K562 (cell line): ENCODE data around the gene NIPA2.

Source experiments
- ARID2 ChIP-seq: fragments of 450-650 bp; IDR thresholded peaks from 2 replicates; pipeline ENCODE4 v1.6.1; 2017; ENCODE audit warnings: antibody characterized with exemption, mild to moderate bottlenecking
- CHD7 ChIP-seq: fragments of 200-600 bp; sonication (generic); IDR thresholded peaks from one replicate; pipeline ENCODE4 v1.6.1; 2012; ENCODE audit warnings: mild to moderate bottlenecking, low read depth, low read length, inconsistent platforms
- CTCF ChIP-seq, 3 experiments: IDR thresholded peaks in 2 of 3; conservative IDR thresholded peaks in 1 of 3; 2 replicates each; pipeline ENCODE4 v1.5.1; 2011 to 2012; ENCODE audit warnings: low read length in 3 of 3, mild to moderate bottlenecking in 3 of 3, control low read depth in 2 of 3, improper control_type of control experiment in 1 of 3, inconsistent platforms in 1 of 3, low read depth in 1 of 3, mixed read lengths in 1 of 3, moderate library complexity in 1 of 3; ENCODE audit not compliant: insufficient read depth in 2 of 3
- FOSL1 ChIP-seq: fragments of 200-800 bp; sonication (Bioruptor generic); conservative IDR thresholded peaks from 2 replicates; pipeline ENCODE4 v1.6.1; 2016; ENCODE audit warnings: missing genetic modification characterization, missing compliant biosample characterization
- NFIC ChIP-seq: fragments of 450-650 bp; IDR thresholded peaks from 2 replicates; pipeline ENCODE4 v1.6.1; 2017; ENCODE audit warnings: mild to moderate bottlenecking, inconsistent platforms
- PHF8 ChIP-seq: fragments of 200-600 bp; sonication (generic); IDR thresholded peaks from 2 replicates; pipeline ENCODE4 v1.6.1; 2012; ENCODE audit warnings: mixed run types, mild to moderate bottlenecking, inconsistent platforms, low read length, moderate library complexity, borderline replicate concordance
- POLR2AphosphoS5 ChIP-seq: IDR thresholded peaks from 2 replicates; pipeline ENCODE4 v1.6.1; 2011; ENCODE audit warnings: mild to moderate bottlenecking, low read depth, low read length, moderate library complexity; ENCODE audit not compliant: control insufficient read depth, insufficient read depth
- ZEB2 ChIP-seq: fragments of 450-650 bp; IDR thresholded peaks from 2 replicates; pipeline ENCODE4 v1.6.1; 2016

GRCh38 chr15:22902981-22903380 is 64.5 kb downstream of the NIPA2 start:
- TF ChIP-seq FOSL1 (no peak), POLR2AphosphoS5 (no peak), ZEB2 (no peak), PHF8 (no peak), NFIC (no peak), CHD7 (no peak), CTCF (IDR thresholded peaks at IDR 0.05 in 2 of 3, conservative IDR thresholded peaks at IDR 0.05 in 1 of 3; ENCODE audit: insufficient read depth in 2 of 3, low read depth in 1 of 3, low read length in 3 of 3) (no peak), ARID2 (no peak)
